H1 (cell line): ENCODE results near the gene COL25A1. TPM values are rescaled to one million over a fixed set of nuclear protein-coding genes. Genes with fewer than 3 reads are reported as not detected.

Experiments
- CTCF ChIA-PET: fragments of 300-600 bp; sonication (Branson Sonifier 250); formaldehyde crosslinking; loops from one replicate; lab custom pipeline; 2021; ENCODE audit not compliant: partially characterized antibody; lab: Charles Lee
- POLR2A ChIA-PET: fragments of 300-600 bp; sonication (Branson Sonifier 250); formaldehyde crosslinking; loops from one replicate; lab custom pipeline; 2021; ENCODE audit warnings: inconsistent platforms; ENCODE audit not compliant: partially characterized antibody; lab: Charles Lee
- DNase-seq, 2 experiments: peaks; one replicate each; pipeline versions ENCODE4 v3.0.0 to v3.0.0-alpha.2; 2010 to 2022; ENCODE audit warnings: low spot score in 2 of 2, low read depth in 1 of 2, mixed read lengths in 1 of 2
- FAIRE-seq: peaks from 2 replicates; lab custom pipeline; 2011; peaks lifted over from hg19 to GRCh38; lab: Jason Lieb, UNC
- H2AFZ ChIP-seq: 2 replicates; pipeline ENCODE4 v1.8.1; 2012; ENCODE audit warnings: low read length, inconsistent platforms
- H2AK5ac ChIP-seq: 2 replicates; pipeline ENCODE4 v1.6.1; 2013; ENCODE audit warnings: low read depth, low read length
- H2BK120ac ChIP-seq: replicated peaks from 2 replicates; pipeline ENCODE3; 2013; ENCODE audit warnings: low read depth, low read length, inconsistent platforms
- H2BK12ac ChIP-seq: 2 replicates; pipeline ENCODE4 v1.6.1; 2013; ENCODE audit warnings: low read depth, low read length
- H2BK15ac ChIP-seq: 2 replicates; pipeline ENCODE4 v1.6.1; 2013; ENCODE audit warnings: low read length
- H2BK20ac ChIP-seq: 2 replicates; pipeline ENCODE4 v1.6.1; 2013; ENCODE audit warnings: low read length
- H2BK5ac ChIP-seq: 2 replicates; pipeline ENCODE4 v1.6.1; 2013; ENCODE audit warnings: low read depth, low read length
- H3K14ac ChIP-seq: 2 replicates; pipeline ENCODE4 v1.6.1; 2013; ENCODE audit warnings: inconsistent platforms; ENCODE audit not compliant: insufficient read length
- H3K18ac ChIP-seq: 2 replicates; pipeline ENCODE4 v1.6.1; 2013; ENCODE audit warnings: low read length; ENCODE audit errors: extremely low read depth
- H3K23ac ChIP-seq: 2 replicates; pipeline ENCODE4 v1.6.1; 2013; ENCODE audit warnings: inconsistent platforms; ENCODE audit not compliant: insufficient read length
- H3K23me2 ChIP-seq: 2 replicates; pipeline ENCODE4 v1.6.1; 2013; ENCODE audit warnings: low read depth, low read length
- H3K27ac ChIP-seq: 2 replicates; pipeline ENCODE4 v1.6.1; 2011; ENCODE audit warnings: low read depth, low read length, inconsistent platforms
- H3K27me3 ChIP-seq, 4 experiments: replicated peaks in 1 of 4; 1 replicate in 1 of 4; 2 replicates in 3 of 4; pipeline versions ENCODE4 v1.6.1 to v1.8.1; 2011 to 2013; ENCODE audit warnings: low read length in 3 of 4, mild to moderate bottlenecking in 3 of 4, inconsistent platforms in 2 of 4, mixed read lengths in 2 of 4, moderate library complexity in 1 of 4; ENCODE audit not compliant: control insufficient read depth in 3 of 4, insufficient read depth in 3 of 4; ENCODE audit errors: extremely low read depth in 1 of 4
- H3K36me3 ChIP-seq, 4 experiments: 2 replicates each; pipeline versions ENCODE4 v1.6.1 to v1.8.1; 2011 to 2013; ENCODE audit warnings: mild to moderate bottlenecking in 4 of 4, low read length in 3 of 4, moderate library complexity in 2 of 4, control low read depth in 1 of 4, inconsistent platforms in 1 of 4; ENCODE audit not compliant: insufficient read depth in 4 of 4, control insufficient read depth in 2 of 4
- H3K4ac ChIP-seq: replicated peaks from 2 replicates; pipeline ENCODE3; 2013; ENCODE audit warnings: low read length, low read depth, mixed read lengths, inconsistent platforms; ENCODE audit not compliant: insufficient read length
- H3K4me1 ChIP-seq, 4 experiments: replicated peaks in 1 of 4; 1 replicate in 1 of 4; 2 replicates in 3 of 4; pipeline versions ENCODE4 v1.6.1 to v1.8.1; 2011 to 2013; ENCODE audit warnings: low read length in 3 of 4, inconsistent platforms in 2 of 4, mixed read lengths in 1 of 4; ENCODE audit not compliant: insufficient read depth in 4 of 4, control insufficient read depth in 3 of 4
- H3K4me2 ChIP-seq, 2 experiments: 2 replicates each; pipeline versions ENCODE4 v1.6.1 to v1.8.1; 2011 to 2013; ENCODE audit warnings: low read depth in 2 of 2, low read length in 2 of 2, control low read depth in 1 of 2, inconsistent platforms in 1 of 2, mild to moderate bottlenecking in 1 of 2; ENCODE audit not compliant: insufficient read depth in 1 of 2
- H3K4me3 ChIP-seq, 4 experiments: fragments of 200-600, 300-600 bp in 1 of 4; sonication (generic), shearing (Covaris generic), sonication (Bioruptor Twin) in 1 of 4; 2 replicates each; pipeline versions ENCODE4 v1.5.1 to v1.8.1; 2011 to 2016; ENCODE audit warnings: low read length in 4 of 4, low read depth in 3 of 4, control low read depth in 2 of 4, inconsistent platforms in 2 of 4, mild to moderate bottlenecking in 2 of 4, mixed read lengths in 1 of 4, moderate library complexity in 1 of 4; ENCODE audit not compliant: insufficient read depth in 2 of 4; ENCODE audit errors: extremely low read depth in 1 of 4
- H3K56ac ChIP-seq: replicated peaks from 2 replicates; pipeline ENCODE3; 2013; ENCODE audit warnings: low read depth, mild to moderate bottlenecking, mixed read lengths, low read length, inconsistent platforms; ENCODE audit not compliant: insufficient read length
- H3K79me1 ChIP-seq: 2 replicates; pipeline ENCODE4 v1.6.1; 2013; ENCODE audit warnings: low read depth, low read length, control low read depth
- H3K79me2 ChIP-seq, 2 experiments: 2 replicates each; pipeline versions ENCODE4 v1.6.1 to v1.8.1; 2012 to 2013; ENCODE audit warnings: low read length in 2 of 2, mild to moderate bottlenecking in 2 of 2, inconsistent platforms in 1 of 2; ENCODE audit not compliant: insufficient read depth in 2 of 2, control insufficient read depth in 1 of 2
- H3K9ac ChIP-seq, 4 experiments: replicated peaks in 1 of 4; 1 replicate in 1 of 4; 2 replicates in 3 of 4; pipeline versions ENCODE4 v1.6.1 to v1.8.1; 2011 to 2013; ENCODE audit warnings: low read depth in 3 of 4, low read length in 3 of 4, control low read depth in 2 of 4, mild to moderate bottlenecking in 2 of 4, moderate library complexity in 2 of 4, inconsistent platforms in 1 of 4; ENCODE audit errors: extremely low read depth in 1 of 4
- H3K9me3 ChIP-seq, 2 experiments: 2 replicates each; pipeline versions ENCODE4 v1.6.1 to v1.8.1; 2012 to 2013; ENCODE audit warnings: mild to moderate bottlenecking in 2 of 2, moderate library complexity in 2 of 2, control low read depth in 1 of 2, inconsistent platforms in 1 of 2, low read depth in 1 of 2, low read length in 1 of 2, mixed read lengths in 1 of 2; ENCODE audit not compliant: insufficient read depth in 2 of 2
- H4K20me1 ChIP-seq, 2 experiments: replicated peaks in 1 of 2; 2 replicates each; pipeline versions ENCODE3 to v1.8.1; 2011 to 2013; ENCODE audit warnings: inconsistent platforms in 2 of 2, low read length in 2 of 2, mild to moderate bottlenecking in 1 of 2; ENCODE audit not compliant: insufficient read depth in 2 of 2, control insufficient read depth in 1 of 2
- H4K5ac ChIP-seq: 2 replicates; pipeline ENCODE4 v1.6.1; 2013; ENCODE audit warnings: low read length, low read depth, mixed read lengths, inconsistent platforms; ENCODE audit not compliant: insufficient read length
- H4K8ac ChIP-seq: 2 replicates; pipeline ENCODE4 v1.8.0; 2013; ENCODE audit warnings: mild to moderate bottlenecking, moderate library complexity, low read length, inconsistent platforms; ENCODE audit not compliant: insufficient read depth; ENCODE audit errors: extremely low read depth
- H4K91ac ChIP-seq: replicated peaks from 2 replicates; pipeline ENCODE3; 2013; ENCODE audit warnings: low read length, mixed read lengths, inconsistent platforms; ENCODE audit not compliant: insufficient read length
- WGBS, 2 experiments: shearing (Covaris generic) in 1 of 2; methylation state at CpG; one replicate each; pipeline versions ENCODE4 v1.1.6 to v1.1.7; 2013 to 2015; ENCODE audit warnings: low lambda C conversion rate in 2 of 2, mixed read lengths in 2 of 2, inconsistent platforms in 1 of 2, low coverage in 1 of 2, missing lambda C conversion rate in 1 of 2; ENCODE audit not compliant: insufficient replicate concordance in 2 of 2, insufficient coverage in 1 of 2, insufficient read length in 1 of 2; ENCODE audit errors: extremely low coverage in 1 of 2, missing lambda C conversion rate in 1 of 2; 5-methylcytosine and 5-hydroxymethylcytosine counted together
- polyA plus RNA-seq, 7 experiments: library from polyadenylated mRNA; depleted of rRNA in 3 of 7; stranded (reverse) in 5 of 7; unstranded in 2 of 7; fragments of >200 nt in 5 of 7; fragments of 200-250 nt in 2 of 7; gene quantifications; 1 replicate in 5 of 7; 2 replicates in 1 of 7; 4 replicates in 1 of 7; pipeline versions ENCODE4 v1.2.1 to v1.2.3, GENCODE V29; 2011 to 2013; ENCODE audit warnings: missing spikeins in 2 of 7, mixed read lengths in 2 of 7
- total RNA-seq: library from RNA; stranded (reverse); fragmentation: NEBNext Ultra II Directional; extraction: Animal tissue kit (Norgen Biotek cat#: 25700); gene quantifications from 2 replicates; pipeline ENCODE4 v1.2.1, GENCODE V29; 2021

Gene COL25A1
- total and polyA plus RNA-seq, 2 of the 8 experiments (the other 6 are each of a cell fraction or from before 2014, with no cell fraction given), result 1.1 to 8.3 TPM

DNA sequence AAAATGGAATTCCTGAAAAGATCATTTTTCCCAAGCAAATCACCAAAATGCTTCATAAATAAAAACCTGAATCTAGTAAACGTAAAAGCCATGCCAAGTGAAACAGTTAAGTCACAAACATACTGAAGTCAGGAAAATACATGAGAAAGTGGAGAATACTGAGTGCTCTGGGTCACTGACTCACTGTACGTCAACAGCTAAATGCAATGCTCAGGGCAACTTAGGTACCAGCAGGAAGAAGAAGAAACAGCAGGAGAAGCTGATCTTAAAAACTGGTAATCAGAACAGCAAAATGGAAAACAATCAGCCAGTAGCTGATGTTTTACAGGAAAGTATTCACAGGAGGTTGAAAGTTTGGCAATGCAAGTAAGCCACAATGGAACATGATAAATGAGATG is 287.0 kb downstream of the COL25A1 start:
- no peaks in the 10 kb centered on the region for H3K79me2 ChIP-seq
- H2BK5ac ChIP-seq, result no peak overlapping the region
- H3K79me1 ChIP-seq, result no peaks in the 10 kb centered on the region
- no peak overlapping the region for H2BK120ac ChIP-seq
- DNase-seq (no peak), FAIRE-seq (no peak)
- no peak overlapping the region for H3K56ac ChIP-seq
- H4K5ac ChIP-seq, result no peak overlapping the region
- no peaks in the 10 kb centered on the region for H3K4me1 ChIP-seq
- no peaks in the 10 kb centered on the region for H3K36me3 ChIP-seq
- H2BK12ac ChIP-seq, result no peak overlapping the region
- no peak overlapping the region for H4K8ac ChIP-seq
- no peaks in the 10 kb centered on the region for H3K27me3 ChIP-seq
- H3K18ac ChIP-seq, result no peak overlapping the region
- no peak overlapping the region for H3K4me2 ChIP-seq
- peaks cover 0 to 9% of the 10 kb centered on the region in 2 experiments; a peak in 1 of 4 replicates for H3K9me3 ChIP-seq
- no peak overlapping the region for H2BK15ac ChIP-seq
- H2AK5ac ChIP-seq, result no peak overlapping the region
- no peak overlapping the region for H2BK20ac ChIP-seq
- no peak overlapping the region for H3K27ac ChIP-seq
- CTCF ChIA-PET, result interaction anchor here (1.0 kb wide), 1 partner anchor 16 kb away, joined by 3 read pairs; no protein-coding TSS in a partner anchor
- no peak overlapping the region for H3K9ac ChIP-seq
- no peak overlapping the region for H3K14ac ChIP-seq
- POLR2A ChIA-PET, result no interaction called here
- no peaks in the 10 kb centered on the region for H3K23me2 ChIP-seq
- no peak overlapping the region for H2AFZ ChIP-seq
- no peak overlapping the region for H3K4me3 ChIP-seq
- no peak overlapping the region for H4K91ac ChIP-seq
- no peak overlapping the region for H3K23ac ChIP-seq
- no peak overlapping the region for H3K4ac ChIP-seq
- 95% methylated on average over 2 of the region's 2 CpGs; no CpG with 5 or more reads in 1 of the 2 experiments for WGBS, 2 experiments
- no peaks in the 10 kb centered on the region for H4K20me1 ChIP-seq
